Body of pancreas (tissue), 4 donors: ENCODE results near the gene TMEM222.

ENCODE experiments used
- POLR2A ChIP-seq, 3 donors: fragments of 450-650 bp; IDR thresholded peaks; one replicate each; pipeline ENCODE4 v1.6.1; 2016; ENCODE audit warnings: antibody characterized with exemption in 3 of 3, mild to moderate bottlenecking in 2 of 3
- TF ChIP-seq, protein P1 (sequence below), 7 experiments: fragments of 450-650 bp in 4 of 7; fragments of 200-600 bp in 3 of 7; sonication (generic) in 3 of 7; IDR thresholded peaks; one replicate each; pipeline ENCODE4 v1.5.1; 2016 to 2019; ENCODE audit warnings: antibody characterized with exemption in 7 of 7

DNA sequence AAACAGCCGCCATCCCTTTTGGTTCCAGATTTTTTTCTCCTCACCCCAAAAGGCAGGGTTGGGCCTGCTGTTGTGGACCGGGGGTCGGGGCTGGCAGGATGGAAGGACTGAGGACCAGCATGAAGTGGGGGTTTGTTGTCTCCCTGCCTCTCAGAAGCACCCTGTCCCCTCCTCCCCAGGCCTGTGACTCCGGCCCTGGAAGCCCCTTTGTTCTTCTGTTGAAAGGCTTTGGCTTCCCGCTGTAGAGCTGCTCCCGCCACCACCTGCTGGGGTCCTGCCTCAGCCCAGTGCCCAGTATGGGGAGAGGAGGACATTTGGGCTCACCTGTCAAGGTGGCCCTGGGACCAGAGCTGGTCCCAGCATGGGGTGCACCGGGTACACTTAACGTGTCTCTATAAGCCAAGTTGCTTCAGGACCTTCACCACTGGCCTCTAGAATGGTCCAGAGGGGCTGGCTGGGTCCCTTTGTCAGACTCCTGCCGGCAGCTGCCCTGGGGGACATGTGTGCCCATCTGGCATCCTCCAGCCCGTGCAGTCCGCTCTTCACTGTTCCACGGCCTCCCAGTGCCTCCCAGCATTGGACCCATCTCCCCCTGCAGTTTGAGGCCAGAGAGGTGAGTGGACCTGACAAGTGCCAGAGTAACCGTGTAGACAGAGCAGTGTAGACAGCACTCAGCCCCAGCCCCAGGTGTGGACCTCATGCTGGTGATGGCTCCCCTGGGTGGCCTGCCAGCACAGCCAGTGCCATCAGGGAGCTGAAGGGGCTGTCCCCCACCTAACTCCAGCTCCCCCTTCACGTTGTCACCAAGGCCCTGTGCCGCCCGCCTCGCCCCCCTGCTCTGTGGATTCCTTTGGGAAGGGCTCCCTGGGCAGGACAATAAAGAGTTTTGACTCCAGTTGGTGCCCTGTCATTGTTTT is 13.8 kb downstream of the TMEM222 start:
- TF ChIP-seq, protein P1, sequence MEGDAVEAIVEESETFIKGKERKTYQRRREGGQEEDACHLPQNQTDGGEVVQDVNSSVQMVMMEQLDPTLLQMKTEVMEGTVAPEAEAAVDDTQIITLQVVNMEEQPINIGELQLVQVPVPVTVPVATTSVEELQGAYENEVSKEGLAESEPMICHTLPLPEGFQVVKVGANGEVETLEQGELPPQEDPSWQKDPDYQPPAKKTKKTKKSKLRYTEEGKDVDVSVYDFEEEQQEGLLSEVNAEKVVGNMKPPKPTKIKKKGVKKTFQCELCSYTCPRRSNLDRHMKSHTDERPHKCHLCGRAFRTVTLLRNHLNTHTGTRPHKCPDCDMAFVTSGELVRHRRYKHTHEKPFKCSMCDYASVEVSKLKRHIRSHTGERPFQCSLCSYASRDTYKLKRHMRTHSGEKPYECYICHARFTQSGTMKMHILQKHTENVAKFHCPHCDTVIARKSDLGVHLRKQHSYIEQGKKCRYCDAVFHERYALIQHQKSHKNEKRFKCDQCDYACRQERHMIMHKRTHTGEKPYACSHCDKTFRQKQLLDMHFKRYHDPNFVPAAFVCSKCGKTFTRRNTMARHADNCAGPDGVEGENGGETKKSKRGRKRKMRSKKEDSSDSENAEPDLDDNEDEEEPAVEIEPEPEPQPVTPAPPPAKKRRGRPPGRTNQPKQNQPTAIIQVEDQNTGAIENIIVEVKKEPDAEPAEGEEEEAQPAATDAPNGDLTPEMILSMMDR (IDR thresholded peaks at IDR 0.05) = no peak
- TF ChIP-seq POLR2A (IDR thresholded peaks at IDR 0.05) = no peak
